ENCODE data around the gene ADGRG4. TPM values are rescaled to one million over a fixed set of nuclear protein-coding genes. Genes with fewer than 3 reads are reported as not detected.
"Not testable (repeated sequence)": the region's sequence is repeated elsewhere in the genome, so short reads cannot be mapped to it uniquely, and the experiment has no call there.

The ADGRG4 gene
- total and polyA plus RNA-seq, 5 donors from 2014 or later: not detected

GRCh38 chrX:136273986-136274385 is 26.8 kb upstream of the ADGRG4 start:
- Histone ChIP-seq H3K4me1 (ENCODE audit: control insufficient read depth, insufficient read depth, low read length, poor library complexity, severe bottlenecking) (no peaks in the 10 kb centered on the region), H3K27me3 (ENCODE audit: control insufficient read depth, insufficient read depth, low read length) (no peaks in the 10 kb centered on the region), H3K9me3 (ENCODE audit: control insufficient read depth in 2 of 2, low read length in 2 of 2) (no peaks in the 10 kb centered on the region), H3K4me3 (ENCODE audit: low read depth, low read length) (no peak overlapping the region), H3K36me3 (ENCODE audit: control insufficient read depth, insufficient read depth, low read length) (no peaks in the 10 kb centered on the region), H3K27ac (ENCODE audit: insufficient read depth, low read length, poor library complexity, severe bottlenecking) (no peak overlapping the region)
- H3K4me3 Mint-ChIP-seq: no peak overlapping the region
- no peaks in the 10 kb centered on the region for H3K36me3 Mint-ChIP-seq
- H3K4me1 Mint-ChIP-seq: no peaks in the 10 kb centered on the region
- DNase-seq (no peak), ATAC-seq (ENCODE audit: low read depth in 2 of 2) (no peak)
- H3K27me3 Mint-ChIP-seq: peaks cover 5% of the 10 kb centered on the region
- no peak overlapping the region for H3K27ac Mint-ChIP-seq
- no peaks in the 10 kb centered on the region for H3K9me3 Mint-ChIP-seq

DNA sequence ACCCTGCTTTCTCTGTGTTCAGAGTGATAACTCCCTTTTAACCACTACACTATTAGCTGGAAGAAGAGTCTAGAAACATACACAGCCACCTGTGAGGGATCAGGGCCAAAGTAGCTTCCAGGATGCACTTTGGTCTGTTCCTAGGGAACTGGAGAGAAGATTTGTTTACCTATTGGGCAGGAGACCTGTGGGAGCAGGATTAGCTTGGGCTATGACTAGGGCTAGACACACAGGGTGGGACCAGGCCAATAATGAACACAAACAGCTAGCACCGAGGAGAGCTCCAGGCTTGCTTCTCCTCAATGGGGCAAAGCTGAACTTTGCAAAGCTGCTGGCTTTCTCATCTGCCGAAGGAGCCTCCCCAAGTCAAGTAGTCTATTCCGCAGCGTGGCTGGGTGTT is 25.2 kb upstream of the ADGRG4 start:
- Histone ChIP-seq H3K27ac (ENCODE audit: insufficient read depth, low read length, poor library complexity, severe bottlenecking) (no peak overlapping the region), H3K27me3 (ENCODE audit: control insufficient read depth, insufficient read depth, low read length) (no peaks in the 10 kb centered on the region), H3K4me1 (ENCODE audit: control insufficient read depth, insufficient read depth, low read length, poor library complexity, severe bottlenecking) (no peaks in the 10 kb centered on the region), H3K36me3 (ENCODE audit: control insufficient read depth, insufficient read depth, low read length) (no peaks in the 10 kb centered on the region), H3K9me3 (ENCODE audit: control insufficient read depth in 2 of 2, low read length in 2 of 2) (no peaks in the 10 kb centered on the region), H3K4me3 (ENCODE audit: low read depth, low read length) (no peak overlapping the region)
- Mint-ChIP-seq H3K27ac (no peak overlapping the region), H3K27me3 (peaks cover 5% of the 10 kb centered on the region), H3K4me3 (no peak overlapping the region), H3K9me3 (no peaks in the 10 kb centered on the region), H3K4me1 (no peaks in the 10 kb centered on the region), H3K36me3 (no peaks in the 10 kb centered on the region)
- ATAC-seq (ENCODE audit: low read depth in 2 of 2) (no peak), DNase-seq (no peak)

DNA sequence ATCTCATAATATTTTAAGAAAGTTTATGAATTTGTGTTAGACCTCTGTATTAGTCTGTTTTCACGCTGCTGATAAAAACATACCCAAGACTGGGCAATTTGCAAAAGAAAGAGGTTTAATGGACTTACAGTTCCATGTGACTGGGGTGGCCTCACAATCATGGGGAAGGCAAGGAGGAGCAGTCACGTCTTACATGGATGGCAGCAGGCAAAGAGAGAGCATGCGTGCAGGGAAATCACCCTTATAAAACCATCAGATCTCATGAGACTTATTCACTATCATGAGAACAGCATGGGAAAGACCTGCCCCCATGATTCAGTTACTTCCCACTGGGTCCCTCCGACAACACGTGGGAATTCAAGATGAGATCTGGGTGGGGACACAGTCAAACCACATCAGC is 14.4 kb upstream of the ADGRG4 start:
- not testable (repeated sequence) for H3K36me3 ChIP-seq (ENCODE audit: control insufficient read depth, insufficient read depth, low read length); H3K4me3 ChIP-seq (ENCODE audit: low read depth, low read length); H3K9me3 ChIP-seq (ENCODE audit: control insufficient read depth in 2 of 2, low read length in 2 of 2); H3K4me1 Mint-ChIP-seq; H3K27me3 Mint-ChIP-seq; H3K27ac ChIP-seq (ENCODE audit: insufficient read depth, low read length, poor library complexity, severe bottlenecking); H3K27me3 ChIP-seq (ENCODE audit: control insufficient read depth, insufficient read depth, low read length); ATAC-seq (ENCODE audit: low read depth in 2 of 2); H3K9me3 Mint-ChIP-seq; H3K4me3 Mint-ChIP-seq; H3K27ac Mint-ChIP-seq; H3K4me1 ChIP-seq (ENCODE audit: control insufficient read depth, insufficient read depth, low read length, poor library complexity, severe bottlenecking); DNase-seq; H3K36me3 Mint-ChIP-seq

DNA sequence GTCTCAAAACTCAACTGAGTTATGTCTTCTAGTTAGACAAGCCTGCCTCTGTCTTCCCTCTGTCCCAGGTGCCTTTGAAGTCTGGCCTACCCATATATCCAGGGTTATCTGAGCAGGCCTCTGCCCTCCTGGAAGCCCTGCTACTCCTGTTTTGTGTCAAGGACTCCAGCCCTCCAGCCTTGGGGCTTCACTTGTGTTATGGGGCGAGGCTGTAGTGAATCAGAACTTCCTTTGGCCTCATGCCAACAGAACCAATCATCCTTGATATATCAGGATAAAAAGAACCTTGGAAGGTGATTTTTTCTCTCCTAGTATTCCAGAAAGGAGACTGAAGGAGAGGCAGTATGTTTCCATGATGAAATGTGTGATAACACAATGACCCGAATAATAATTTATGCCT is 8.9 kb upstream of the ADGRG4 start:
- ATAC-seq (ENCODE audit: low read depth in 2 of 2) (no peak), DNase-seq (no peak)
- no peaks in the 10 kb centered on the region for H3K36me3 Mint-ChIP-seq
- Histone ChIP-seq H3K27ac (ENCODE audit: insufficient read depth, low read length, poor library complexity, severe bottlenecking) (no peak overlapping the region), H3K4me3 (ENCODE audit: low read depth, low read length) (no peak overlapping the region), H3K4me1 (ENCODE audit: control insufficient read depth, insufficient read depth, low read length, poor library complexity, severe bottlenecking) (no peaks in the 10 kb centered on the region), H3K27me3 (ENCODE audit: control insufficient read depth, insufficient read depth, low read length) (no peaks in the 10 kb centered on the region), H3K36me3 (ENCODE audit: control insufficient read depth, insufficient read depth, low read length) (no peaks in the 10 kb centered on the region), H3K9me3 (ENCODE audit: control insufficient read depth in 2 of 2, low read length in 2 of 2) (no peaks in the 10 kb centered on the region)
- no peak overlapping the region for H3K4me3 Mint-ChIP-seq
- peaks cover 12% of the 10 kb centered on the region for H3K27me3 Mint-ChIP-seq
- H3K27ac Mint-ChIP-seq: no peak overlapping the region
- no peaks in the 10 kb centered on the region for H3K4me1 Mint-ChIP-seq
- H3K9me3 Mint-ChIP-seq: peaks cover 0 to 3% (median 0%) of the 10 kb centered on the region in 7 donors

GRCh38 chrX:136292656-136293055 is 8.1 kb upstream of the ADGRG4 start:
- Histone ChIP-seq H3K27ac (ENCODE audit: insufficient read depth, low read length, poor library complexity, severe bottlenecking) (no peak overlapping the region), H3K4me3 (ENCODE audit: low read depth, low read length) (no peak overlapping the region), H3K9me3 (ENCODE audit: control insufficient read depth in 2 of 2, low read length in 2 of 2) (no peaks in the 10 kb centered on the region), H3K27me3 (ENCODE audit: control insufficient read depth, insufficient read depth, low read length) (no peaks in the 10 kb centered on the region), H3K36me3 (ENCODE audit: control insufficient read depth, insufficient read depth, low read length) (no peaks in the 10 kb centered on the region), H3K4me1 (ENCODE audit: control insufficient read depth, insufficient read depth, low read length, poor library complexity, severe bottlenecking) (no peaks in the 10 kb centered on the region)
- H3K27me3 Mint-ChIP-seq: peaks cover 13% of the 10 kb centered on the region
- DNase-seq (no peak), ATAC-seq (ENCODE audit: low read depth in 2 of 2) (no peak)
- no peaks in the 10 kb centered on the region for H3K36me3 Mint-ChIP-seq
- H3K4me3 Mint-ChIP-seq: no peak overlapping the region
- no peak overlapping the region for H3K27ac Mint-ChIP-seq
- peaks cover 0 to 3% (median 0%) of the 10 kb centered on the region in 7 donors for H3K9me3 Mint-ChIP-seq
- H3K4me1 Mint-ChIP-seq: no peaks in the 10 kb centered on the region

GRCh38 chrX:136295380-136295779 is 5.4 kb upstream of the ADGRG4 start:
- Histone ChIP-seq H3K27me3 (ENCODE audit: control insufficient read depth, insufficient read depth, low read length) (no peaks in the 10 kb centered on the region), H3K9me3 (ENCODE audit: control insufficient read depth in 2 of 2, low read length in 2 of 2) (no peaks in the 10 kb centered on the region), H3K4me1 (ENCODE audit: control insufficient read depth, insufficient read depth, low read length, poor library complexity, severe bottlenecking) (no peaks in the 10 kb centered on the region), H3K36me3 (ENCODE audit: control insufficient read depth, insufficient read depth, low read length) (no peaks in the 10 kb centered on the region), H3K4me3 (ENCODE audit: low read depth, low read length) (no peak overlapping the region), H3K27ac (ENCODE audit: insufficient read depth, low read length, poor library complexity, severe bottlenecking) (no peak overlapping the region)
- no peaks in the 10 kb centered on the region for H3K36me3 Mint-ChIP-seq
- H3K4me1 Mint-ChIP-seq: no peaks in the 10 kb centered on the region
- H3K4me3 Mint-ChIP-seq: no peak overlapping the region
- H3K27ac Mint-ChIP-seq: no peak overlapping the region
- DNase-seq (no peak), ATAC-seq (ENCODE audit: low read depth in 2 of 2) (no peak)
- peaks cover 0 to 3% (median 0%) of the 10 kb centered on the region in 7 donors for H3K9me3 Mint-ChIP-seq
- H3K27me3 Mint-ChIP-seq: peaks cover 13% of the 10 kb centered on the region

GRCh38 chrX:136303041-136303440 is 2.3 kb downstream of the ADGRG4 start:
- H3K27me3 ChIP-seq (ENCODE audit: control insufficient read depth, insufficient read depth, low read length): no peaks in the 10 kb centered on the region
- H3K27ac Mint-ChIP-seq: no peak overlapping the region
- H3K9me3 ChIP-seq (ENCODE audit: control insufficient read depth in 2 of 2, low read length in 2 of 2): peaks cover 0 to 1% of the 10 kb centered on the region in 2 experiments
- H3K36me3 Mint-ChIP-seq: no peaks in the 10 kb centered on the region
- no peaks in the 10 kb centered on the region for H3K4me1 ChIP-seq (ENCODE audit: control insufficient read depth, insufficient read depth, low read length, poor library complexity, severe bottlenecking)
- DNase-seq (no peak), ATAC-seq (ENCODE audit: low read depth in 2 of 2) (no peak)
- peaks cover 0 to 1% (median 0%) of the 10 kb centered on the region in 7 donors for H3K9me3 Mint-ChIP-seq
- H3K27ac ChIP-seq (ENCODE audit: insufficient read depth, low read length, poor library complexity, severe bottlenecking): no peak overlapping the region
- H3K4me1 Mint-ChIP-seq: no peaks in the 10 kb centered on the region
- no peaks in the 10 kb centered on the region for H3K36me3 ChIP-seq (ENCODE audit: control insufficient read depth, insufficient read depth, low read length)
- no peaks in the 10 kb centered on the region for H3K27me3 Mint-ChIP-seq
- no peak overlapping the region for H3K4me3 ChIP-seq (ENCODE audit: low read depth, low read length)
- no peak overlapping the region for H3K4me3 Mint-ChIP-seq

GRCh38 chrX:136304493-136304892 is 3.7 kb downstream of the ADGRG4 start:
- Mint-ChIP-seq H3K9me3 (no peaks in the 10 kb centered on the region), H3K36me3 (no peaks in the 10 kb centered on the region), H3K4me1 (no peaks in the 10 kb centered on the region), H3K4me3 (no peak overlapping the region), H3K27me3 (no peaks in the 10 kb centered on the region), H3K27ac (no peak overlapping the region)
- DNase-seq: peak in 1 of 3 donors; percentile 2
- Histone ChIP-seq H3K9me3 (ENCODE audit: control insufficient read depth in 2 of 2, low read length in 2 of 2) (peaks cover 0 to 1% of the 10 kb centered on the region in 2 experiments), H3K4me3 (ENCODE audit: low read depth, low read length) (no peak overlapping the region), H3K36me3 (ENCODE audit: control insufficient read depth, insufficient read depth, low read length) (no peaks in the 10 kb centered on the region), H3K4me1 (ENCODE audit: control insufficient read depth, insufficient read depth, low read length, poor library complexity, severe bottlenecking) (no peaks in the 10 kb centered on the region), H3K27me3 (ENCODE audit: control insufficient read depth, insufficient read depth, low read length) (no peaks in the 10 kb centered on the region), H3K27ac (ENCODE audit: insufficient read depth, low read length, poor library complexity, severe bottlenecking) (no peak overlapping the region)
- ATAC-seq (ENCODE audit: low read depth in 2 of 2): no peak
